HEK293T (cell line): ENCODE measurements around the gene CPA1.

ENCODE experiments used
- BHLHE40 ChIP-seq: fragments of 450-650 bp; IDR thresholded peaks from 2 replicates; pipeline ENCODE4 v1.6.1; 2016; ENCODE audit warnings: mild to moderate bottlenecking, moderate library complexity, borderline replicate concordance
- FOXK2 ChIP-seq: fragments of 450-650 bp; IDR thresholded peaks from 2 replicates; pipeline ENCODE4 v1.6.1; 2016; ENCODE audit warnings: mild to moderate bottlenecking

GRCh38 chr7:130381468-130382312, 1.4 kb downstream of the CPA1 start:
- TF ChIP-seq FOXK2 (no peak), BHLHE40 (no peak)
